ENCODE results near the gene SLC16A9. TPM values are rescaled to one million over a fixed set of nuclear protein-coding genes. Genes with fewer than 3 reads are reported as not detected.

Gene SLC16A9
- total RNA-seq, 1 experiment from 2014 or later, result under 0.01 TPM

- DNase-seq (ENCODE audit: low read depth), result no peak
Observed at GRCh38 chr10:59627366-59628018, 82.2 kb downstream of the SLC16A9 start.

DNA sequence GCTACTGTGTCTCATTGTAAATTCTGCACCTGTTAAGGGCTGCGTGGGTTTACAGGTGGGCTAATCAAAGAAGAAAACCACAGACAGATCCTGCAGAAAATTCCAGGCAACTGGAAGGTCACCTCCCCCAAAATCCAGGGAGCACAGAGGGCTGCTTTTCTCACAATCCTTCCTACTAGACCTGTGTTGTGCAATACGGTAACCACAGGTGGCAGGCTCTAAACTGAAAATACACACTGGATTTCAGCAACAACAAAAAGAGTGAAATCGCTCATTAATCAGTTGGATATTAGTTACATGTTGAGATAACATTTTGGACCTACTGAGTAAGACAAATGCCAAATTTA lies 83.2 kb downstream of the SLC16A9 start:
- no peak for DNase-seq (ENCODE audit: low read depth)

GRCh38 chr10:59625721-59626522 lies 83.7 kb downstream of the SLC16A9 start:
- DNase-seq (ENCODE audit: low read depth), result peak; percentile 65

- no peak for DNase-seq (ENCODE audit: low read depth)
Observed at GRCh38 chr10:59624951-59625350, 84.7 kb downstream of the SLC16A9 start.

DNA sequence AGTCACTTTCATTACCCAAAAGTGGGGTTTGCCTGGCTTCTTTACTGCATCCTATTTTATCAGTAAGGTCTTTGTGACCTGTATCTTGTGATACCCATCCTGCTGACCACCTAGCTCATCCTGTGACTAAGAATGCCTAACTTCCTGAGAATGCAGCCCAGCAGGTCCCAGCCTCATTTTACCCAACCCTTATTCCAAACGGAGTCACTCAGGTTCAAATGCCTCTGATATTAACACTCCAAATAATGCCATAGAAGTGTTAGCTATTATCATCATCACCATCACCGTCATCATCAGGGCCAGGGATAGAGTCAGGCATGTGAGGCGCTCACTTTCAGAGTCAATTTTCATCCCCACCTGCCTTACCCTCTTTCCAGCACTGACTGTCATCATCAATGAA lies 85.5 kb downstream of the SLC16A9 start:
- no peak for DNase-seq (ENCODE audit: low read depth)

DNA sequence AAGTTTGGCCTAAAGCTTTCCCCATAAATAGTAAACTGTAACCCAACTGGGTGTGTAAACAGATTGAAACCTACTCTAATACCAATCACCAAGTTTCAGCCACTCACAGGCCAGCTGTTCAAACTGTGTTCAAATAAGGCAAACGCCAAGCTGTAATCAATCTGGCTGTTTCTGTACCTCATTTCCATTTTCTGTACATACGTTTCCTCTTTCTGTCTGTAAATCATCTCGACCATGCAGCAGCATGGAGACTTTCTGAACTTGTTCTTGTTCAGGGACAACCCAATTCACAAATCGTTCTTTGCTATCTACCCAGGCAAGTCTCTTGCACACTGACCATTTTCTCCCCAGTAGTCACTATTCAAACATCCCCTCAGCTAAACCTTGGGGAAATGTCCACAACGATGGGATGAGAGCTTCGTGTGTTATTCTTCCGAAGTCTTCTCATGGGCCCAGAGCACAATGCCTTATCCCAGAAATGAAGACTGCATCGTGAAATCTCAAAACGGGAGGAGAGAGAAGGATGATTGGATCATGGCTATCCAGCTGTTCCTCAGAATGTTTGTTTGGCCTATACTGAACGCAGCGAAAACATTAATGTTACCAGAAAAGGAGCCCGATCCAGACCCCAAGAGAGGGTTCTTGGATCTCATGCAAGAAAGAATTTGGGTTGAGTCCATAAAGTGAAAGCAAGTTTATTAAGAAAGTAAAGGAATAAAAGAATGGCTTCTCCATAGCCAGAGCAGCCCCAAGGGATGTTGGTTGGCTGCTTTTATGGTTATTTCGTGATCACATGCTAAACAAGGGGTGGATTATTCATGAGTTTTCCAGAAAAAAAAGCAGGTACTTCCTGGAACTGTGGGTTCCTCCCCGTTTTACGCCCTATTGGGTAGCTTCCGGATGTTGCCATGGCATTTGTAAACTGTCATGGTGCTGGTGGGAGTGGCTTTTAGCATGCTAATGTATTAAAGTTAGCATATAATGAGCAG lies 86.2 kb downstream of the SLC16A9 start:
- no peak for DNase-seq (ENCODE audit: low read depth)

DNA sequence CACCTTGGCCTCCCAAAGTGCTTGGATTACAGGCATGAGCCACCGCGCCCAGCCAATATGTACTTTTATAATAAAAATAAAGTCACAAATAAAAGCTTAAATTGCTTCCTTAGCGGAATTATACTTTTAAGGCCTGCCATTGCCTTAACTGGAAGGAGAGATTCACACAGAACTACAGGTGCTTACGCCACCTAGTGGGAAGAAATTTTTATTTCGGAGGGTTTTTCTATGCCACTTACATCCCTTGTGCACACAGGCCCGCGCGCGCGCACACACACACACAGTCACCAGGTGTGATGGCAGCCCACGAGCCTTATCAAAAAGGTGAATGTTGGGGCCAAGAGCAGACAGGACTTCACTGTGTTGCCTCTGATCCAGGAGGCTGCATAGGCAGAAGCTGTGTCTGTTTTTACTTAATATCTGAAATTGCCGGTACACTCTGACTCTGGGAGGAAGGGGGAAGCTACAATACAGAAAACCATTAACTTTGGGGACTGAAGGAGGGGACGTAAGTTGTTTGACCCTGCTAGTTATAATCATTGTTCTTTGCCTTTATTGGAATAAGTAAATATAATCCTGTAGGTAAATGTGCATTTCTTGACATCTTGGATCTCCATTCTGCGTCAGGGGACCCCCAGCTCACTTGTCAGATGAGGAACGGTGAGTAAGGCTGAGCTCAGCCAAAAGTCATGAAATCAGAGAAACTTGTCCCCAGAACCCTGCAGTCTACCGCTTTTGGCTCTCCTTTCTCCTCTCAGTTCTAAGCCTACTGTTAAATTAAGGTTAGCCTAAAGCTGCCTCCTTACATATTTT lies 87.1 kb downstream of the SLC16A9 start:
- peak; percentile 54 for DNase-seq (ENCODE audit: low read depth)

GRCh38 chr10:59621771-59622170 lies 87.9 kb downstream of the SLC16A9 start:
- no peak for DNase-seq (ENCODE audit: low read depth)

- DNase-seq (ENCODE audit: low read depth), result no peak
Observed at GRCh38 chr10:59618666-59619065, 91.0 kb downstream of the SLC16A9 start.

DNA sequence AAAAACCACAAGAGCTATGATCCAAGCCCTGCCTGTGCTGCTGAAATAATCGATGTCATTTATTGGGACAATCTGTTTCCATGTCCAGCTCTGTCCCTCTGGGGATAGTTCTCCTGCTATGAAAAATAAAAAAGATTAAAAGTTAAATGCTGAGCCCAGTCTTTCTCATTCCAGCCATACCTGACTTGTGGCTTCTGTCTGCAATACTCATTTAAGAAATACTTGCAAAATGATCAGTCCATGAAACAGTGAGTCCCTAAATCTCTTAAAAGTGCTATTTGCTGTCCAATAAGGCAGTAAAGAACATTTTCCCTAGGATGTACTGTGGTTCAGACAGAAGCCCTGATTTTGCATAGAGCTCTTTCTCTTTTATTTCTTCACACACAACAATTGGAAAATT lies 91.7 kb downstream of the SLC16A9 start:
- DNase-seq (ENCODE audit: low read depth), result no peak

- DNase-seq (ENCODE audit: low read depth), result no peak
Observed at GRCh38 chr10:59611048-59611447, 98.6 kb downstream of the SLC16A9 start.

DNA sequence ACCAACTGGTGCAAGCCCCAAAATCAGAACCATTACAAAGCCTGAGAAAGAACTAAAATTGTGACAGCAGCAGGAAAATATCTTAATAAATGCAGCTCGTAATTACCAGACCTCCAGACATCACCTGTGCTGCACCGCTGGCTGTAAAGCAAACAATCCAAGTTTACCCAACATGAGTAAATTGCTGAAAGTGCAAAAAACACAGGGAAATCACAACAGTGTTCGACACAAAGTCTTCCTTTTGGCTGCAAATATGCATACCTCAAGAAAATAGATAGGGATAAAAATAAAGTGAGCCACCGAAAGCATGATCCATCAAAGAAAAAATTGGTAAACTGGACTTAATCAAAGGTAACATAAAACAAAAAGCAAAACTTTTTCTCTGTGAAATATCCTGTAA lies 101.7 kb downstream of the SLC16A9 start:
- no peak for DNase-seq (ENCODE audit: low read depth)

DNA sequence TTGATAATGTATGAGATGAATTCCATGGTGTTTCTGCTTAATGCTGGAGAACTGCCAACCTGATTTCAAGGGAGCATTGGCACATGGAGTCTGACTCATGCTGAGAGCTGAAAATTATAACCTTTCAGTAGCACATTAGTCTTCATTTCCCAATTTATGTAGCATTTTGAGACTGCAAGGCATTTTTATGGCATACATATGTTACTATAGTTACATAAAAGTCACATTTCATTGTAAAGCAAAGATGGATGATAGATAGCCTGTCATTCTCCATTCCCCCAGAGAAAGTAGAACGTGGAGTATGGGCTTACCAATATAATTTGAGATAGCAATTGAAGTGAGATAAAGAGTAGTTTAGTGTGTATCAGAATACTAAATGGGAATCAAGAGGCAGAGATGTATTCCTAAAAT lies 103.1 kb downstream of the SLC16A9 start:
- peak; percentile 35 for DNase-seq (ENCODE audit: low read depth)

DNA sequence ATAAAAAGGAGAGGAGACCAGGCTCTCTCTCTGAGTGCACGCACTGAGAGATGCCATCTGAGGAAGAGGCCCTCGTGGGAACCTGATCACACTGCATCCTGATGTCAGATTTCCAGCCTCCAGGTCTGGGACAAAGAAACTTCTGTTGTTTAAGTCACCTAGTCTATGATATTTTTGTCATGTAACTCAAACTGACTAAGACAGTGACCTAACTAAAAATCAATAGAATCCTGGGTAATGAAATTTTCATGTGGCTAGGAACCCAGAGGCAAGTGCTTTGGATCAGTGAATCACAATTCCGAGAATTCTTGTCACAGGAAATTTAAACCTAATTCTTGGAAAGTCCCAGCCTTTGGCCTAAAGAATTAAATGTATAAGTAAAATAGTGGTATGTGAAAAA lies 107.7 kb downstream of the SLC16A9 start:
- DNase-seq (ENCODE audit: low read depth), result no peak

Other genes starting within 250 kb of the SLC16A9 start
- gene MRLN, start 43.6 kb upstream of the SLC16A9 start, total RNA-seq (2014; rRNA removed; shearing (Covaris generic)), result not detected in 2 replicates
- 11.4 and 13.2 TPM in 2 replicates for gene CCDC6, start 196.7 kb upstream of the SLC16A9 start, total RNA-seq (2014; rRNA removed; shearing (Covaris generic))